HepG2 (cell line): ENCODE results near the gene DUSP9. TPM values are rescaled to one million over a fixed set of nuclear protein-coding genes. Genes with fewer than 3 reads are reported as not detected.

Experiments
- ARNT2 ChIP-seq: sonication (generic); formaldehyde crosslinking; IDR thresholded peaks from 2 replicates; pipeline ENCODE4 v1.8.0; 2022; ENCODE audit warnings: mild to moderate bottlenecking, low read depth, missing genetic modification reagents, moderate library complexity
- ATF5 ChIP-seq: sonication (generic); formaldehyde crosslinking; IDR thresholded peaks from 2 replicates; pipeline ENCODE4 v1.4.0; 2020; ENCODE audit warnings: mild to moderate bottlenecking, low read depth, missing genetic modification reagents
- CENPT ChIP-seq: sonication (generic); formaldehyde crosslinking; IDR thresholded peaks from 2 replicates; pipeline ENCODE4 v1.8.0; 2022; ENCODE audit warnings: low read depth, mild to moderate bottlenecking, moderate library complexity, missing genetic modification reagents
- EZH2 ChIP-seq: conservative IDR thresholded peaks from 2 replicates; pipeline ENCODE4 v1.6.1; 2012; ENCODE audit warnings: mild to moderate bottlenecking, low read depth, low read length, moderate library complexity
- LCORL ChIP-seq, 2 experiments: fragments of 450-650 bp in 1 of 2; sonication (generic) in 1 of 2; formaldehyde crosslinking in 1 of 2; IDR thresholded peaks; 2 replicates each; pipeline versions ENCODE4 v1.5.0 to v1.6.1; 2017 to 2020; ENCODE audit warnings: antibody characterized with exemption in 1 of 2, missing genetic modification reagents in 1 of 2
- MAX ChIP-seq: IDR thresholded peaks from 2 replicates; pipeline ENCODE4 v1.6.1; 2012; ENCODE audit warnings: inconsistent platforms
- SALL2 ChIP-seq: sonication (generic); formaldehyde crosslinking; IDR thresholded peaks from 2 replicates; pipeline ENCODE4 v1.8.1; 2023; ENCODE audit warnings: mild to moderate bottlenecking, missing genetic modification reagents, inconsistent platforms
- SOX5 ChIP-seq: IDR thresholded peaks from 2 replicates; pipeline ENCODE4 v1.6.1; 2016; ENCODE audit warnings: borderline replicate concordance
- THAP11 ChIP-seq: IDR thresholded peaks from 2 replicates; pipeline ENCODE4 v1.6.1; 2016; ENCODE audit warnings: missing biosample characterization, missing genetic modification reagents
- ZBTB38 ChIP-seq: sonication (generic); formaldehyde crosslinking; IDR thresholded peaks from 2 replicates; pipeline ENCODE4 v1.5.1; 2020; ENCODE audit warnings: mild to moderate bottlenecking, missing genetic modification reagents
- ZFP91 ChIP-seq: sonication (generic); formaldehyde crosslinking; IDR thresholded peaks from 2 replicates; pipeline ENCODE4 v1.9.0; 2022; ENCODE audit warnings: missing genetic modification reagents, mild to moderate bottlenecking, borderline replicate concordance
- ZNF253 ChIP-seq: sonication (generic); formaldehyde crosslinking; IDR thresholded peaks from 2 replicates; pipeline ENCODE4 v1.8.0; 2022; ENCODE audit warnings: mild to moderate bottlenecking, missing genetic modification reagents, borderline replicate concordance
- ZNF30 ChIP-seq: sonication (generic); formaldehyde crosslinking; IDR thresholded peaks from 2 replicates; pipeline ENCODE4 v1.5.0; 2020; ENCODE audit warnings: mild to moderate bottlenecking, missing genetic modification reagents
- ZNF331 ChIP-seq: sonication (generic); formaldehyde crosslinking; IDR thresholded peaks from 2 replicates; pipeline ENCODE4 v1.4.0; 2020; ENCODE audit warnings: missing genetic modification reagents
- ZNF572 ChIP-seq: sonication (generic); formaldehyde crosslinking; IDR thresholded peaks from 2 replicates; pipeline ENCODE4 v1.5.1; 2020; ENCODE audit warnings: mild to moderate bottlenecking, missing genetic modification reagents
- ZNF749 ChIP-seq: sonication (generic); formaldehyde crosslinking; IDR thresholded peaks from 2 replicates; pipeline ENCODE4 v1.8.0; 2022; ENCODE audit warnings: mild to moderate bottlenecking, missing genetic modification reagents, moderate library complexity, borderline replicate concordance
- ZSCAN9 ChIP-seq: IDR thresholded peaks from 2 replicates; pipeline ENCODE4 v1.6.1; 2016; ENCODE audit warnings: borderline replicate concordance
- polyA plus RNA-seq, 8 experiments: library from polyadenylated mRNA; depleted of rRNA in 3 of 8; stranded (reverse) in 7 of 8; unstranded in 1 of 8; fragments of >200 nt; fragmentation: Illumina TruSeq in 4 of 8; extraction: Trizol in 4 of 8; gene quantifications; 2 replicates each; pipeline versions ENCODE4 v1.2.1 to v1.2.3, GENCODE V29; 2011 to 2016; ENCODE audit warnings: low read depth in 4 of 8, missing spikeins in 1 of 8, mixed read lengths in 1 of 8; ENCODE audit not compliant: insufficient read depth in 1 of 8
- total RNA-seq, 5 experiments: library from RNA; depleted of rRNA; stranded (reverse); fragments of >200 nt; fragmentation: Illumina TruSeq; extraction: Trizol; gene quantifications; 2 replicates each; pipeline ENCODE4 v1.2.3, GENCODE V29; 2016; ENCODE audit warnings: low read depth in 1 of 5
- TF ChIP-seq, protein P1 (sequence below): sonication (generic); formaldehyde crosslinking; IDR thresholded peaks from 2 replicates; pipeline ENCODE4 v1.5.1; 2020; ENCODE audit warnings: mild to moderate bottlenecking, missing genetic modification reagents, moderate library complexity
- TF ChIP-seq, protein P2 (sequence below): sonication (generic); formaldehyde crosslinking; IDR thresholded peaks from 2 replicates; pipeline ENCODE4 v1.8.1; 2023; ENCODE audit warnings: mild to moderate bottlenecking, missing genetic modification reagents, borderline replicate concordance
- TF ChIP-seq, protein P3 (sequence below): IDR thresholded peaks from 2 replicates; pipeline ENCODE4 v1.6.1; 2016; ENCODE audit warnings: missing compliant biosample characterization, missing genetic modification reagents, borderline replicate concordance

The DUSP9 gene
- total and polyA plus RNA-seq, 2 of the 13 experiments (the other 11 are each of a cell fraction or from before 2014, with no cell fraction given): 235 to 435 TPM

GRCh38 chrX:153609917-153610835 is 36.8 kb upstream of the DUSP9 start (continued):
- TF ChIP-seq, protein P1, sequence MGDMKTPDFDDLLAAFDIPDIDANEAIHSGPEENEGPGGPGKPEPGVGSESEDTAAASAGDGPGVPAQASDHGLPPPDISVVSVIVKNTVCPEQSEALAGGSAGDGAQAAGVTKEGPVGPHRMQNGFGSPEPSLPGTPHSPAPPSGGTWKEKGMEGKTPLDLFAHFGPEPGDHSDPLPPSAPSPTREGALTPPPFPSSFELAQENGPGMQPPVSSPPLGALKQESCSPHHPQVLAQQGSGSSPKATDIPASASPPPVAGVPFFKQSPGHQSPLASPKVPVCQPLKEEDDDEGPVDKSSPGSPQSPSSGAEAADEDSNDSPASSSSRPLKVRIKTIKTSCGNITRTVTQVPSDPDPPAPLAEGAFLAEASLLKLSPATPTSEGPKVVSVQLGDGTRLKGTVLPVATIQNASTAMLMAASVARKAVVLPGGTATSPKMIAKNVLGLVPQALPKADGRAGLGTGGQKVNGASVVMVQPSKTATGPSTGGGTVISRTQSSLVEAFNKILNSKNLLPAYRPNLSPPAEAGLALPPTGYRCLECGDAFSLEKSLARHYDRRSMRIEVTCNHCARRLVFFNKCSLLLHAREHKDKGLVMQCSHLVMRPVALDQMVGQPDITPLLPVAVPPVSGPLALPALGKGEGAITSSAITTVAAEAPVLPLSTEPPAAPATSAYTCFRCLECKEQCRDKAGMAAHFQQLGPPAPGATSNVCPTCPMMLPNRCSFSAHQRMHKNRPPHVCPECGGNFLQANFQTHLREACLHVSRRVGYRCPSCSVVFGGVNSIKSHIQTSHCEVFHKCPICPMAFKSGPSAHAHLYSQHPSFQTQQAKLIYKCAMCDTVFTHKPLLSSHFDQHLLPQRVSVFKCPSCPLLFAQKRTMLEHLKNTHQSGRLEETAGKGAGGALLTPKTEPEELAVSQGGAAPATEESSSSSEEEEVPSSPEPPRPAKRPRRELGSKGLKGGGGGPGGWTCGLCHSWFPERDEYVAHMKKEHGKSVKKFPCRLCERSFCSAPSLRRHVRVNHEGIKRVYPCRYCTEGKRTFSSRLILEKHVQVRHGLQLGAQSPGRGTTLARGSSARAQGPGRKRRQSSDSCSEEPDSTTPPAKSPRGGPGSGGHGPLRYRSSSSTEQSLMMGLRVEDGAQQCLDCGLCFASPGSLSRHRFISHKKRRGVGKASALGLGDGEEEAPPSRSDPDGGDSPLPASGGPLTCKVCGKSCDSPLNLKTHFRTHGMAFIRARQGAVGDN (CRISPR knock-in tag): peak; percentile 92
- TF ChIP-seq ZNF331 (CRISPR knock-in tag) (0 out of 2 replicates have a peak, but pooled peaks have one; percentile 38), LCORL (IDR thresholded peaks at IDR 0.05) (no peak), LCORL (CRISPR knock-in tag; IDR thresholded peaks at IDR 0.05) (0 out of 2 replicates have a peak, but pooled peaks have one; percentile 27), CENPT (CRISPR knock-in tag) (0 out of 2 replicates have a peak, but pooled peaks have one; percentile 36), SALL2 (CRISPR knock-in tag) (peak; percentile 64; the same call in 1 of the 2 replicates), THAP11 (peak; percentile 58), ZSCAN9 (CRISPR knock-in tag) (peak; percentile 49; the same call in 1 of the 2 replicates), ATF5 (no peak), ZNF749 (CRISPR knock-in tag) (0 out of 2 replicates have a peak, but pooled peaks have one; percentile 41), EZH2 (no peak), ZNF572 (CRISPR knock-in tag) (no peak), ARNT2 (peak; percentile 74), ZFP91 (CRISPR knock-in tag) (peak; percentile 87), MAX (peak; percentile 84), ZNF30 (CRISPR knock-in tag) (no peak), SOX5 (CRISPR knock-in tag) (peak; percentile 36; the same call in 1 of the 2 replicates), ZBTB38 (CRISPR knock-in tag) (peak; percentile 48; the same call in 1 of the 2 replicates), ZNF253 (CRISPR knock-in tag) (no peak)
- TF ChIP-seq, protein P2, sequence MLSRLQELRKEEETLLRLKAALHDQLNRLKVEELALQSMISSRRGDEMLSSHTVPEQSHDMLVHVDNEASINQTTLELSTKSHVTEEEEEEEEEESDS: no peak
- TF ChIP-seq, protein P3, sequence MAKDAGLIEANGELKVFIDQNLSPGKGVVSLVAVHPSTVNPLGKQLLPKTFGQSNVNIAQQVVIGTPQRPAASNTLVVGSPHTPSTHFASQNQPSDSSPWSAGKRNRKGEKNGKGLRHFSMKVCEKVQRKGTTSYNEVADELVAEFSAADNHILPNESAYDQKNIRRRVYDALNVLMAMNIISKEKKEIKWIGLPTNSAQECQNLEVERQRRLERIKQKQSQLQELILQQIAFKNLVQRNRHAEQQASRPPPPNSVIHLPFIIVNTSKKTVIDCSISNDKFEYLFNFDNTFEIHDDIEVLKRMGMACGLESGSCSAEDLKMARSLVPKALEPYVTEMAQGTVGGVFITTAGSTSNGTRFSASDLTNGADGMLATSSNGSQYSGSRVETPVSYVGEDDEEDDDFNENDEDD (CRISPR knock-in tag): peak; percentile 65; the same call in 1 of the 2 replicates
